ENCODE results near the gene RXRA.

GRCh38 chr9:134408939-134409737 lies 82.9 kb downstream of the RXRA start:
- TF ChIP-seq POLR2A (IDR thresholded peaks at IDR 0.05), result no peak
- TF ChIP-seq CTCF (IDR thresholded peaks at IDR 0.05), result no peak
- no peak for TF ChIP-seq POLR2AphosphoS5 (IDR thresholded peaks at IDR 0.05)

Data from transverse colon (tissue), 4 donors.